ENCODE results near the gene DMD.

DMD gene

GRCh38 chrX:31178064-31178768 lies 2033.1 kb downstream of the DMD start:
- DNase-seq (ENCODE audit: low spot score): no peak

DNA sequence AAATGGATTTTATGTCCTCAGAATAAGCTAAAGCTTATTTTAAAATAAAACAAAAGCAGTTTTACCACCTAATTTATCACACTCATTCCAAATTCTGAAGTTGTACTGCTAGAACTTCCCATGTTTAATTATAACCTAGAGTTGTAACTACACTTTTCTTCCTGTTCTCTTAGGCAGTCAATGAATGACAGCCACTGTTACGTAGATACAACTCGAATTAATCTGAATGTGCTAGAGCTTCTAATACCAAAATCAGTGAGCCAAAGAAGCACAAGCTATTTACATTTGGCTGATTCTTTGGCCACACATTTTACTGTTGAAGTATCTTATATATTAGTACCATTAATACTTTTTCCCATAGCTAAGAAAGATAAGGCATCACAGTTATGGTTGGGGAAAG lies 2040.6 kb downstream of the DMD start:
- no peak for DNase-seq (ENCODE audit: low spot score)

DNA sequence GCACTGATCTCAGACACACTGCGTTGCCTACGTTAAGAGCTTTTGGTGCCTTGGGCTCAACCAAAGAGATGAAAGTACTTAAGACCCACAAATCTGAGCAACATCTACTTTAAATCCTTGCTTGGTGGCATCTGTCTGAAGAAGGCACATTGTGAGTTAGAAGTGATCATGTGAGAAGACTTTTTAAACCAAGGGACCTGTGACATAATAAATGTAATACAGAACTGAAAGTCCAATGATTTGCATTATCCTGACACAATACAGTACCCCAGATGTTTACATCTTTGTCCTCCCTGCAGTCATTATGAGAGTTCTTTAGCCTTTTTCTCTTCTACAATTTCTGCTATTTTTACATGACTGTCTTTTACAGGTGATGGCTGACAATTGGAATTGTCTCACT lies 2042.8 kb downstream of the DMD start:
- no peak for DNase-seq (ENCODE audit: low spot score)

DNA sequence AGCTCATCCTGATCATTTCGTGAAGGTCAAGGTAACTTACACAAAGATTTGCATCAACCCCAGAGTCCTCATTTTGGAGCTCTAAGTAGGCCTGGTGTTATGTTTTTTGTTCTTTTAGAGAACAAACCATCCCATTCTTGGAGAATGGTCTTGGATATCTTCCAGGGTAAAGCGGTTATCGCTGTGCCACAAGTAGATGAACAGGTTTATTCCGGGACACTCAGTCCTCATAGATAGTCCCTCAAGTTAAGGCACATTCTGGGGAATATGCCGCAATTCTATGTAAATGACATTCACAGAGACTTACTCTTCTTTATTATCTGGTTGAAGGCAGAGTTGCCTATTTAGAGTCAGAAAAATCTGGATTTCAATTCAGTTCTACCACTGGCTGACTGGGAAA lies 2044.5 kb downstream of the DMD start:
- DNase-seq (ENCODE audit: low spot score): no peak

GRCh38 chrX:31166416-31166815 lies 2044.9 kb downstream of the DMD start:
- no peak for DNase-seq (ENCODE audit: low spot score)

GRCh38 chrX:31165241-31166035 lies 2045.9 kb downstream of the DMD start:
- DNase-seq (ENCODE audit: low spot score): no peak

DNA sequence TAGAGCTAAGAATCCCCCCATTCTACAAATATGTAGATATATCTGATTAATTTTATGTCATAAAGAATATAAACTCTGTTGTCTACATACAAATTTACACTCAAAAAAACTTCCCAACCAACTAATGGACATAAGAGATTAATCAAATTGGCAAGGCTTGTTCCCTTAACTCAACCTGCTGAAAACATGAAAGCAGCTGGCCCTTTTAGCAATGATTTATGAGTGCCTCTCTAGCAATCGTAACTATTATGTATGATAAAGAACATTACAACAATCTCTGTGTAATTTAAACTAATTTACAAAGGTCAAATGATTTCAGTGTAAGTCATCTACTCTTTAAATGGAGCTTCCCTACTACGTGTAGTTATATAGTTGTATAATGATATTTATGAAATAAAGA lies 2056.4 kb downstream of the DMD start:
- no peak for DNase-seq (ENCODE audit: low spot score)

GRCh38 chrX:31153475-31154047 lies 2057.8 kb downstream of the DMD start:
- no peak for DNase-seq (ENCODE audit: low spot score)

DNA sequence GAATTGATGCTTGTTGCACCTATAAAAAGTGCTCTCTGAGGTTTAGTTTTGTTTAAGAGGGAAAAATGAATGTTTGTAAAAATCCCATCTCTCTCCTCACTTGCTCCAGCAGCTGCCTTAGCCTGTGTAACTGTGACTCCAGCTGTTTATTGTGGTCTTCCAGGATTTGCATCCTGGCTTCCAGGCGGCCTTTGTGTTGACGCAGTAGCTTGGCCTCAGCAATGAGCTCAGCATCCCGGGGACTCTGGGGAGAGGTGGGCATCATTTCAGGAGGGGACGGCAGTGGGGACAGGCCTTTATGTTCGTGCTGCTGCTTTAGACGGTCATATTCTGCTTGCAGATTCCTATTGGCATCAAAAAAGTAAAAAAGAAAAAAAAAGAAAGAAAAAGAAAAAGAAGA lies 2064.2 kb downstream of the DMD start:
- no peak for DNase-seq (ENCODE audit: low spot score)

DNA sequence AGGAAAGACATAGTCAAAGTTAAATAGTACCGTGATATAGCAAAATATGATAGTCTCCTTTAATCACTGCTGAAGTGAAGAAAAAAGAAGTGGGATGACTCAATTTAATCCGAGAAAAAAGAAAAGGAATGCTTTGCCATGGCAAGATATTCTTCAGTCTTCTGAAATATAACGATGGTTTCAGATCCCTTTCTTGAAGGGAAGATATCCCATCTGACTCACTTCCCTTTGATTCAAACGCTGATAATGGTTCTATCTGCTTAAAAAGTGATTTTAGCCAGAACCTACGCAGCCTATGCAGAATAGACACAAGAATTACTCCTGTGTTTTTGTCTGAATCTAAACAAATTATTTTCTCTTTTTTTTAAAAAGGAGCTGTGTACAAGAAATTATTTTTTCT lies 2071.4 kb downstream of the DMD start:
- DNase-seq (ENCODE audit: low spot score): no peak

DNA sequence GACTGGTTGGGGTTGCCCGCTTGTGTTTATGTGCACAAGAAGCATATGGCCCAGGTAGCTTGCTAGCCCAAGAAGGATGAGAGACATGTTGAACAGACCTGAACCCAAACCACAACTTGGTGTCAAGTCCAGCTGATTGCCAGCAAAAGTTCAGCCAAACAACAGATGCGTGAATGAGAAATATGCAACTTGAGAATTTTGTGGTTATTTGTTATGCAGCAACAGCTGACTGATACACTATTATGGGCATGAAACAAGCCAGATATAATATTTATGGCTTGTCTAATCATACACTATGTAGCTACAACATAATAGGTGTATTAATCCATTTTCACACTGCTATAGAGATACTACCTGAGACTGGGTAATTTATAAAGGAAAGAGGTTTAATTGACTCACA lies 2073.2 kb downstream of the DMD start:
- no peak for DNase-seq (ENCODE audit: low spot score)

DNA sequence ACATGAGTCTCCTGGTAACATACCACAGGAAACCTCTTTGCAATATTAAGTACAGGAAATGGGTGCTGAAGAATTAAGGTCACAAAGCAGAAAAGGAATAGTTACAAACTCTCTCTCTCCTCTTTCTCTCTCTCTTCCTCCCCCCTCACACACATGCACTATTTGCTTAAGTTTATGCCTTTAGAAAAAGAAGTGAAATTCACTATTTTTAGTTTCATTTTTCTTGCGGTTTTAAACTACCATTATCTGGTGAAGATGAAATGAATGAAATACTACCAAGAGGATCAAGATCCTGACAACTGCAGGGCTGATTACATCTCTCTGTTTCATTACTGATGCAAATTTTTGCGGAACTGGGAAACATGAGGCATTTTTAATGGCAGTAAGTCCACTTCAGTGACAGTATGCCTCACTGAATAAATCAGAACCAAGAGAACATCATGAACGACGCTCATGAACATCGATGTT lies 2075.2 kb downstream of the DMD start:
- DNase-seq (ENCODE audit: low spot score): no peak

DNA sequence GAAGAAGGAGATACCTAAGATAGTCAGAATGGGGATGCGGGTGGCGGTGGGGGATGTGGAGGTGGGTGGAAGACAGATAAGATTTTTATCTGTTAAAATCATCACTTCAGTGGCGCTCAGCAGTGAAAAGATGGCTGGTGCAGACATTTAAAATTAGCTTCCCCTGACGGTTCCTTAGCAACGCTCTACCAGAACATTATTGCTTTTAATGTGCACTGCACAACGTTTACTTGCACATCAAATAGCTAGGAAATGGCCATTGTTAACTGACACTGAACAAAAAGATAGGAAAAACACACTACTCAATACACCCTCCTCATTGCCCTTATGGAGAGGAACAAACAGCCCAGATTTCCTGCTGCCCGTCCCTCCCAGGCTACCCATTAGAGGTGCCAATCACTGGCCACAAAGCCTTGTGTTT lies 2078.5 kb downstream of the DMD start:
- no peak for DNase-seq (ENCODE audit: low spot score)

GRCh38 chrX:31130457-31131220 lies 2080.7 kb downstream of the DMD start:
- no peak for DNase-seq (ENCODE audit: low spot score)

- no peak for DNase-seq (ENCODE audit: low spot score)
Measured at GRCh38 chrX:31128855-31129254, 2082.5 kb downstream of the DMD start.

GRCh38 chrX:31127716-31128115 lies 2083.6 kb downstream of the DMD start:
- no peak for DNase-seq (ENCODE audit: low spot score)

DNA sequence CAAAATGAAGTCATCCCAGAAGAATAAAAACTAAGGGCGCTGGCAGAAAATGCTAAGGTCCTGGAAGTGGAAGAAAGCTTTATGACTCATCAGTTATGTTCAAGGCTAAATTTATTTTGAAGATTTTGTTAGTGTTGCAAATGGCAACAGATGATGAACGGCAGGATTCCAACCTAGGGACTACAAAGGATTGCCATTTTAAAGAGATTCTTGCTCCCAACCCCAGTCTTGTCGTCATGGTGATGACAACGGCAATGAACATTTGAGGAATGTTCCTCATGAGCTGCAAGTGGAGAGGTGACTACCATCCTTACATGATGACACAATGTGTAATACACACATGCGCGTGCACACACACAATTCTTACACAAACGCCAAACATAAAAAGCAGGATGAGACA lies 2085.1 kb downstream of the DMD start:
- peak; percentile 2 for DNase-seq (ENCODE audit: low spot score)

- DNase-seq (ENCODE audit: low spot score): no peak
Measured at GRCh38 chrX:31124536-31124935, 2086.8 kb downstream of the DMD start.

DNA sequence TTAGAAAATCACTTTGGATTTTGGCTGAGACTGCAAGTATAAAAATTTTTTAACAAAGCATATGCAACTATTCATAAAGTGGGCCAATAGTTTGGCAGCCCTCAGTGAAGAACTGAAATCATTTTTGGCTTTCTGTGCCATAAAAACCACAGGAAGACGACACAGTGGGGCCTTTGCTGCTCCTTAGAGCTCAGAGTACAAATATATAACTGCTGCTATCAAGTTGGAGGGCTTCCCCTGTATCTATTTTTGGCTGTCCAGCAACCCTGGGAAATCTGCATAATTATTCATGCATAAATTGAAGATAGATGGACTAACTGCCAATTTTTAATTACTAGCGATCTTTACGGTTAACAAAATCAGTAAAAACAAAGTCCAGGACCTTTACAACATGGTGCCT lies 2088.0 kb downstream of the DMD start:
- DNase-seq (ENCODE audit: low spot score): no peak

- DNase-seq (ENCODE audit: low spot score): no peak
Measured at GRCh38 chrX:31117266-31117665, 2094.1 kb downstream of the DMD start.

DNA sequence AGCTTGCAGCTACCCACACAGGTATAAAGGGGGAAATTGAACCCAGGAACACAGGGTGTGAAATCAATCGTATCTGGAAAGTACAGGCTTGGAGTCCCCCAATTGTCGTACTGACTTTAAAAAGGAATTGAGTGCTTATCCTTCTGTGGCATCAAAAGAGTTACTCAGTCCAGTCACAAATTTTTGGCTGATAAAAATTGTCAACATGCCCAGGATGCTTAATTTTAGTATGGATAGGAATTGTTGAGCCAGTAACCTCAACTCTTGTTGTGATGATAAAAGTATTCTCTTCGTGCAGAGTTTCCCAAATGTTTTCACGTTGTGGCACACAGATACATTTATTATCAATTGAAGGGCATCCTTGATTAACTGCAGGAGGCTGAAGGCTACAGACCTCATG lies 2096.0 kb downstream of the DMD start:
- no peak for DNase-seq (ENCODE audit: low spot score)

- no peak for DNase-seq (ENCODE audit: low spot score)
Measured at GRCh38 chrX:31114858-31115257, 2096.5 kb downstream of the DMD start.
